H9 (cell line): ENCODE results near the gene CNNM2. TPM values are rescaled to one million over a fixed set of nuclear protein-coding genes. Genes with fewer than 3 reads are reported as not detected.

Experiments used
- DNase-seq: peaks from one replicate; pipeline ENCODE4 v3.0.0-alpha.2; 2017
- H2AFZ ChIP-seq: one replicate; pipeline ENCODE4 v1.6.1; 2013; ENCODE audit warnings: mild to moderate bottlenecking, low read length, control low read depth, moderate library complexity
- H2AK5ac ChIP-seq: 2 replicates; pipeline ENCODE4 v1.6.1; 2013; ENCODE audit warnings: low read length, control low read depth, mixed read lengths; ENCODE audit not compliant: insufficient read length
- H2BK120ac ChIP-seq: one replicate; pipeline ENCODE4 v1.6.1; 2013; ENCODE audit warnings: low read depth, mild to moderate bottlenecking, low read length, control low read depth, inconsistent platforms; ENCODE audit not compliant: poor library complexity, severe bottlenecking
- H2BK12ac ChIP-seq: 2 replicates; pipeline ENCODE4 v1.6.1; 2013; ENCODE audit warnings: low read length, control low read depth, mixed read lengths, low read depth; ENCODE audit not compliant: insufficient read length
- H2BK15ac ChIP-seq: 2 replicates; pipeline ENCODE4 v1.6.1; 2013; ENCODE audit warnings: low read depth, low read length, control low read depth
- H2BK20ac ChIP-seq: one replicate; pipeline ENCODE4 v1.6.1; 2013; ENCODE audit warnings: low read depth, mild to moderate bottlenecking, low read length, control low read depth, inconsistent platforms; ENCODE audit not compliant: poor library complexity, severe bottlenecking
- H2BK5ac ChIP-seq: 2 replicates; pipeline ENCODE4 v1.6.1; 2013; ENCODE audit warnings: low read length, control low read depth, mixed read lengths; ENCODE audit not compliant: insufficient read length
- H3K14ac ChIP-seq: 2 replicates; pipeline ENCODE4 v1.6.1; 2013; ENCODE audit warnings: low read length, control low read depth; ENCODE audit not compliant: insufficient read depth
- H3K18ac ChIP-seq: 2 replicates; pipeline ENCODE4 v1.6.1; 2013; ENCODE audit warnings: low read depth, mild to moderate bottlenecking, mixed read lengths, low read length, control low read depth; ENCODE audit not compliant: insufficient read length
- H3K23ac ChIP-seq: 2 replicates; pipeline ENCODE4 v1.6.1; 2013; ENCODE audit warnings: low read length, control low read depth, mixed read lengths, low read depth; ENCODE audit not compliant: insufficient read length
- H3K23me2 ChIP-seq: 2 replicates; pipeline ENCODE4 v1.6.1; 2013; ENCODE audit warnings: low read depth, mild to moderate bottlenecking, mixed read lengths, low read length, control low read depth; ENCODE audit not compliant: insufficient read length, poor library complexity, severe bottlenecking
- H3K27ac ChIP-seq: 2 replicates; pipeline ENCODE4 v1.5.1; 2013; ENCODE audit warnings: low read length, control low read depth, mixed read lengths, low read depth; ENCODE audit not compliant: insufficient read length
- H3K27me3 ChIP-seq: 2 replicates; pipeline ENCODE4 v1.6.1; 2013; ENCODE audit warnings: low read length, control low read depth, inconsistent platforms; ENCODE audit not compliant: insufficient read depth
- H3K4ac ChIP-seq: 2 replicates; pipeline ENCODE4 v1.6.1; 2013; ENCODE audit warnings: low read depth, mild to moderate bottlenecking, control low read depth, inconsistent platforms, low read length, moderate library complexity
- H3K4me1 ChIP-seq: 2 replicates; pipeline ENCODE4 v1.6.1; 2013; ENCODE audit warnings: low read length, control low read depth, inconsistent platforms; ENCODE audit not compliant: insufficient read depth
- H3K4me2 ChIP-seq: 2 replicates; pipeline ENCODE4 v1.6.1; 2013; ENCODE audit warnings: low read length, control low read depth, mixed read lengths; ENCODE audit not compliant: insufficient read length, insufficient read depth
- H3K56ac ChIP-seq: 2 replicates; pipeline ENCODE4 v1.6.1; 2013; ENCODE audit warnings: low read depth, mild to moderate bottlenecking, mixed read lengths, low read length, control low read depth; ENCODE audit not compliant: insufficient read length
- H3K79me1 ChIP-seq: 2 replicates; pipeline ENCODE4 v1.6.1; 2013; ENCODE audit warnings: low read depth, mild to moderate bottlenecking, moderate library complexity, low read length, control low read depth, inconsistent platforms; ENCODE audit not compliant: insufficient read depth, poor library complexity, severe bottlenecking
- H3K79me2 ChIP-seq: 2 replicates; pipeline ENCODE4 v1.6.1; 2013; ENCODE audit warnings: low read length, control low read depth, inconsistent platforms; ENCODE audit not compliant: insufficient read depth
- H3K9ac ChIP-seq: 2 replicates; pipeline ENCODE4 v1.6.1; 2013; ENCODE audit warnings: low read length, control low read depth, mixed read lengths; ENCODE audit not compliant: insufficient read length; ENCODE audit errors: extremely low read depth
- H3K9me3 ChIP-seq: one replicate; pipeline ENCODE4 v1.6.1; 2013; ENCODE audit warnings: low read depth, low read length, inconsistent platforms; ENCODE audit not compliant: control insufficient read depth
- H3T11ph ChIP-seq: one replicate; pipeline ENCODE4 v1.6.1; 2013; ENCODE audit warnings: mild to moderate bottlenecking, low read length, control low read depth, inconsistent platforms
- H4K20me1 ChIP-seq: one replicate; pipeline ENCODE4 v1.6.1; 2013; ENCODE audit not compliant: control insufficient read depth, insufficient read length, insufficient read depth
- H4K5ac ChIP-seq: 2 replicates; pipeline ENCODE4 v1.6.1; 2013; ENCODE audit warnings: low read depth, mild to moderate bottlenecking, mixed read lengths, low read length, control low read depth; ENCODE audit not compliant: insufficient read length
- H4K8ac ChIP-seq: replicated peaks from 2 replicates; pipeline ENCODE4 v1.6.1; 2013; ENCODE audit warnings: low read length, control low read depth, mixed read lengths, low read depth; ENCODE audit not compliant: insufficient read length
- H4K91ac ChIP-seq: 2 replicates; pipeline ENCODE4 v1.6.1; 2013; ENCODE audit warnings: low read depth, mild to moderate bottlenecking, moderate library complexity, mixed read lengths, low read length, control low read depth; ENCODE audit not compliant: insufficient read length
- H3K27ac Mint-ChIP-seq, 3 experiments: 2 replicates in 2 of 3; 3 replicates in 1 of 3; pipeline ENCODE4 v1.8.0; 2020 to 2021; ENCODE audit warnings: mixed read lengths in 3 of 3, mild to moderate bottlenecking in 1 of 3, moderate library complexity in 1 of 3
- H3K27me3 Mint-ChIP-seq: 2 replicates; pipeline ENCODE4 v1.8.0; 2021; ENCODE audit warnings: low read depth, mild to moderate bottlenecking, moderate library complexity, mixed read lengths
- H3K36me3 Mint-ChIP-seq, 3 experiments: 2 replicates in 2 of 3; 3 replicates in 1 of 3; pipeline ENCODE4 v1.8.0; 2020 to 2021; ENCODE audit warnings: low read depth in 3 of 3, mixed read lengths in 3 of 3; ENCODE audit not compliant: insufficient read depth in 1 of 3
- H3K4me1 Mint-ChIP-seq, 2 experiments: 2 replicates each; pipeline ENCODE4 v1.8.0; 2020; ENCODE audit warnings: mixed read lengths in 2 of 2
- H3K4me3 Mint-ChIP-seq, 2 experiments: 2 replicates in 1 of 2; 3 replicates in 1 of 2; pipeline ENCODE4 v1.8.0; 2020 to 2021; ENCODE audit warnings: mild to moderate bottlenecking in 2 of 2, mixed read lengths in 2 of 2, moderate library complexity in 1 of 2
- H3K9me3 Mint-ChIP-seq, 2 experiments: 2 replicates in 1 of 2; 3 replicates in 1 of 2; pipeline ENCODE4 v1.8.0; 2020; ENCODE audit warnings: mild to moderate bottlenecking in 2 of 2, mixed read lengths in 2 of 2, moderate library complexity in 1 of 2
- CTCF ChIP-seq: fragments of 200-600 bp; sonication (generic); conservative IDR thresholded peaks from 3 replicates; pipeline ENCODE4 v1.8.0; 2021; ENCODE audit warnings: antibody characterized with exemption, mild to moderate bottlenecking
- WGBS: extraction: QIAGEN DNeasy Blood & Tissue Kit; methylation state at CpG from one replicate; pipeline ENCODE4 v1.1.7; 2013; ENCODE audit warnings: missing lambda C conversion rate, low lambda C conversion rate, mixed read lengths; ENCODE audit not compliant: insufficient read length; ENCODE audit errors: extremely low coverage; 5-methylcytosine and 5-hydroxymethylcytosine counted together
- total RNA-seq: library from RNA; stranded (reverse); gene quantifications from 2 replicates; pipeline ENCODE4 v1.2.1, GENCODE V29; 2021

Gene CNNM2
- total RNA-seq, 1 experiment from 2014 or later = 17.5 TPM

- no peak overlapping the region for H2BK15ac ChIP-seq
- H3K23me2 ChIP-seq = no peaks in the 10 kb centered on the region
- no peak overlapping the region for H3K18ac ChIP-seq
- H4K91ac ChIP-seq = no peak overlapping the region
- no peak overlapping the region for H3K27ac ChIP-seq
- no peaks in the 10 kb centered on the region for H3K79me1 ChIP-seq
- no peak overlapping the region for H2BK20ac ChIP-seq
- H3K4me2 ChIP-seq = no peak overlapping the region
- H2BK120ac ChIP-seq = no peak overlapping the region
- H3K56ac ChIP-seq = no peak overlapping the region
- no peak for TF ChIP-seq CTCF
- peaks cover 0 to 3% of the 10 kb centered on the region in 2 experiments; a peak in 2 of 5 replicates for H3K9me3 Mint-ChIP-seq
- H3K14ac ChIP-seq = no peak overlapping the region
- no peaks in the 10 kb centered on the region for H3K79me2 ChIP-seq
- no peak overlapping the region for H2BK5ac ChIP-seq
- no peak overlapping the region for H3K27ac Mint-ChIP-seq
- H4K20me1 ChIP-seq = no peaks in the 10 kb centered on the region
- no peak overlapping the region for H4K5ac ChIP-seq
- H3K27me3 ChIP-seq = no peaks in the 10 kb centered on the region
- peaks cover 4% of the 10 kb centered on the region for H3K4me1 ChIP-seq
- H3T11ph ChIP-seq = no peak overlapping the region
- H3K36me3 Mint-ChIP-seq = peaks cover 0 to 9% (median 8%) of the 10 kb centered on the region in 3 experiments; a peak in 5 of 7 replicates
- peaks cover 13 to 15% of the 10 kb centered on the region in 2 experiments for H3K4me1 Mint-ChIP-seq
- H3K4ac ChIP-seq = no peak overlapping the region
- DNase-seq = no peak
- H2BK12ac ChIP-seq = no peak overlapping the region
- H3K4me3 Mint-ChIP-seq = no peak overlapping the region
- H3K27me3 Mint-ChIP-seq = no peaks in the 10 kb centered on the region
- H4K8ac ChIP-seq = no peak overlapping the region
- H3K9ac ChIP-seq = no peak overlapping the region
- no CpG with 5 or more reads among the region's 1 CpG for WGBS
- no peak overlapping the region for H2AFZ ChIP-seq
- H3K23ac ChIP-seq = no peak overlapping the region
- H3K9me3 ChIP-seq = no peaks in the 10 kb centered on the region
- no peak overlapping the region for H2AK5ac ChIP-seq
Observed at GRCh38 chr10:103105462-103105861, 187.4 kb downstream of the CNNM2 start.
